Thyroid gland (tissue), 4 donors: Measurements from ENCODE around the gene RNASEH2B. TPM values are rescaled to one million over a fixed set of nuclear protein-coding genes. Genes with fewer than 3 reads are reported as not detected.

Source experiments
- DNase-seq, 2 donors: peaks; one replicate each; pipeline ENCODE4 v3.0.0-alpha.2; 2019
- H3K27ac ChIP-seq, 3 donors: fragments of 200-600 bp; sonication (generic); 1 replicate in 2 of 3; 2 replicates in 1 of 3; pipeline ENCODE4 v1.5.1; 2016 to 2019; ENCODE audit warnings: mild to moderate bottlenecking in 1 of 3, moderate library complexity in 1 of 3
- H3K27me3 ChIP-seq: fragments of 200-600 bp; sonication (generic); one replicate; pipeline ENCODE4 v1.5.1; 2019
- H3K36me3 ChIP-seq, 2 donors: fragments of 200-600 bp; sonication (generic); one replicate each; pipeline ENCODE4 v1.5.1; 2016 to 2019
- H3K4me1 ChIP-seq, 2 donors: fragments of 200-600 bp; sonication (generic); one replicate each; pipeline ENCODE4 v1.5.1; 2017 to 2019
- H3K4me3 ChIP-seq, 3 donors: fragments of 200-600 bp; sonication (generic); replicated peaks in 1 of 3; 1 replicate in 2 of 3; 2 replicates in 1 of 3; pipeline ENCODE4 v1.5.1; 2016; ENCODE audit warnings: mild to moderate bottlenecking in 1 of 3
- H3K9me3 ChIP-seq: fragments of 200-600 bp; sonication (generic); one replicate; pipeline ENCODE4 v1.5.1; 2017
- CTCF ChIP-seq, 6 experiments: fragments of 200-600 bp in 3 of 6; fragments of 450-650 bp in 3 of 6; sonication (generic) in 3 of 6; IDR thresholded peaks; one replicate each; pipeline ENCODE4 v1.5.1; 2016 to 2019; ENCODE audit warnings: antibody characterized with exemption in 6 of 6, mild to moderate bottlenecking in 2 of 6, inconsistent platforms in 1 of 6, moderate library complexity in 1 of 6
- POLR2A ChIP-seq, 2 donors: fragments of 450-650 bp; IDR thresholded peaks; one replicate each; pipeline ENCODE4 v1.6.1; 2017; ENCODE audit warnings: antibody characterized with exemption in 2 of 2, mild to moderate bottlenecking in 2 of 2, moderate library complexity in 1 of 2
- WGBS, 2 donors: methylation state at CpG; one replicate each; pipeline ENCODE4 v1.1.5; 2017; 5-methylcytosine and 5-hydroxymethylcytosine counted together
- intact Hi-C: fragments of 100-400 bp; cut with DNase I; formaldehyde crosslinking; loops from one replicate; pipeline ENCODE4 v1.15.1; 2023
- total RNA-seq, 4 donors: library from RNA; depleted of rRNA; stranded (reverse); fragments of >200 nt; gene quantifications; one replicate each; pipeline ENCODE4 v1.2.3, GENCODE V29; 2016

Gene RNASEH2B
- total RNA-seq, 4 donors from 2014 or later, result 51.5 to 116 (median 79.8) TPM

GRCh38 chr13:50871405-50871804, 38.2 kb upstream of the RNASEH2B start:
- Histone ChIP-seq H3K27me3 (no peaks in the 10 kb centered on the region), H3K36me3 (no peaks in the 10 kb centered on the region), H3K9me3 (no peaks in the 10 kb centered on the region), H3K27ac (no peak overlapping the region), H3K4me3 (no peak overlapping the region), H3K4me1 (no peaks in the 10 kb centered on the region)
- DNase-seq, result no peak
- intact Hi-C loops, result no loop called here
- TF ChIP-seq CTCF (IDR thresholded peaks at IDR 0.05), result no peak
- TF ChIP-seq POLR2A (IDR thresholded peaks at IDR 0.05), result no peak
- 97 to 98% methylated on average over 1 of the region's 1 CpG for WGBS, 2 donors

- WGBS, 2 donors, result 84% methylated on average over 2 of the region's 2 CpGs
- no peaks in the 10 kb centered on the region for H3K4me1 ChIP-seq
- H3K4me3 ChIP-seq, result no peak overlapping the region
- H3K9me3 ChIP-seq, result no peaks in the 10 kb centered on the region
- DNase-seq, result no peak
- intact Hi-C loops, result no loop called here
- H3K27me3 ChIP-seq, result no peaks in the 10 kb centered on the region
- no peak overlapping the region for H3K27ac ChIP-seq
- no peaks in the 10 kb centered on the region for H3K36me3 ChIP-seq
- no peak for TF ChIP-seq CTCF (IDR thresholded peaks at IDR 0.05)
These were observed 36.1 kb upstream of the RNASEH2B start for GRCh38 chr13:50873467-50873866.

GRCh38 chr13:50873991-50874390, 35.6 kb upstream of the RNASEH2B start:
- 91 to 97% methylated on average over 2 of the region's 2 CpGs for WGBS, 2 donors
- no peak for DNase-seq
- no peaks in the 10 kb centered on the region for H3K9me3 ChIP-seq

GRCh38 chr13:50882816-50883435, 26.7 kb upstream of the RNASEH2B start:
- TF ChIP-seq POLR2A (IDR thresholded peaks at IDR 0.05) (no peak), CTCF (IDR thresholded peaks at IDR 0.05) (no peak)
- Histone ChIP-seq H3K27ac (no peak overlapping the region), H3K27me3 (no peaks in the 10 kb centered on the region), H3K9me3 (no peaks in the 10 kb centered on the region), H3K36me3 (no peaks in the 10 kb centered on the region), H3K4me3 (no peak overlapping the region), H3K4me1 (no peaks in the 10 kb centered on the region)
- intact Hi-C loops, result no loop called here
- 96 to 98% methylated on average over 5 of the region's 5 CpGs for WGBS, 2 donors
- DNase-seq, result no peak

More at GRCh38 chr13:50873991-50874390, 35.6 kb upstream of the RNASEH2B start:
- H3K4me3 ChIP-seq, result no peak overlapping the region
- no peak overlapping the region for H3K27ac ChIP-seq
- intact Hi-C loops, result no loop called here
- H3K27me3 ChIP-seq, result no peaks in the 10 kb centered on the region
- no peaks in the 10 kb centered on the region for H3K4me1 ChIP-seq
- TF ChIP-seq POLR2A (IDR thresholded peaks at IDR 0.05) (no peak), CTCF (IDR thresholded peaks at IDR 0.05) (no peak)
- no peaks in the 10 kb centered on the region for H3K36me3 ChIP-seq

- no peak overlapping the region for H3K27ac ChIP-seq
These were observed 25.9 kb upstream of the RNASEH2B start for GRCh38 chr13:50883728-50884127.

More at GRCh38 chr13:50883728-50884127, 25.9 kb upstream of the RNASEH2B start:
- Histone ChIP-seq H3K36me3 (no peaks in the 10 kb centered on the region), H3K4me3 (no peak overlapping the region), H3K4me1 (no peaks in the 10 kb centered on the region), H3K27me3 (no peaks in the 10 kb centered on the region), H3K9me3 (no peaks in the 10 kb centered on the region)
- WGBS, 2 donors, result 80 to 94% methylated on average over 1 of the region's 1 CpG
- intact Hi-C loops, result no loop called here
- no peak for DNase-seq
- no peak for TF ChIP-seq POLR2A (IDR thresholded peaks at IDR 0.05)
- TF ChIP-seq CTCF (IDR thresholded peaks at IDR 0.05), result no peak
